NB4 (cell line): ENCODE results near the gene CHST11.

Source experiments
- CTCF ChIP-seq: IDR thresholded peaks from one replicate; pipeline ENCODE4 v1.5.1; 2012; ENCODE audit warnings: low read depth, low read length
- POLR2A ChIP-seq: IDR thresholded peaks from 2 replicates; pipeline ENCODE4 v1.6.1; 2011; ENCODE audit warnings: mild to moderate bottlenecking; ENCODE audit not compliant: insufficient read length; ENCODE audit errors: extremely low read depth

- TF ChIP-seq CTCF (no peak), POLR2A (no peak)
Observed at GRCh38 chr12:104486363-104486750, 29.6 kb downstream of the CHST11 start.
